Measurements from ENCODE around the gene SYNDIG1L.
"Not testable (repeated sequence)": the region's sequence is repeated elsewhere in the genome, so short reads cannot be mapped to it uniquely, and the experiment has no call there.

The SYNDIG1L gene

GRCh38 chr14:74426202-74426582, at the start of gene SYNDIG1L:
TSS of gene SYNDIG1L (minus strand) at chr14:74426210. CDS start at chr14:74409744, 16,466 bp downstream.
- DNase-seq, result no peak

- no peak for DNase-seq
Measured at GRCh38 chr14:74475678-74476077, 49.7 kb upstream of the SYNDIG1L start.

GRCh38 chr14:74474376-74474775, 48.4 kb upstream of the SYNDIG1L start:
- peak in 1 of 2 experiments; percentile 6 for DNase-seq

- DNase-seq, result no peak
Measured at GRCh38 chr14:74472601-74473000, 46.6 kb upstream of the SYNDIG1L start.

GRCh38 chr14:74469548-74470518, 43.8 kb upstream of the SYNDIG1L start:
- DNase-seq, result no peak

- no peak for DNase-seq
Measured at GRCh38 chr14:74468513-74468912, 42.5 kb upstream of the SYNDIG1L start.

GRCh38 chr14:74465335-74465734, 39.3 kb upstream of the SYNDIG1L start:
- DNase-seq, result no peak

GRCh38 chr14:74464785-74465184, 38.8 kb upstream of the SYNDIG1L start:
- DNase-seq, result no peak

- DNase-seq, result no peak
Measured at GRCh38 chr14:74463697-74464096, 37.7 kb upstream of the SYNDIG1L start.

- DNase-seq, result no peak
Measured at GRCh38 chr14:74462993-74463392, 37.0 kb upstream of the SYNDIG1L start.

- no peak for DNase-seq
Measured at GRCh38 chr14:74459976-74460375, 34.0 kb upstream of the SYNDIG1L start.

- peak in 1 of 2 experiments; percentile 32 for DNase-seq
Measured at GRCh38 chr14:74459289-74459946, 33.4 kb upstream of the SYNDIG1L start.

GRCh38 chr14:74457565-74457895, 31.5 kb upstream of the SYNDIG1L start:
- DNase-seq, result no peak

- no peak for DNase-seq
Measured at GRCh38 chr14:74456684-74457564, 30.9 kb upstream of the SYNDIG1L start.

GRCh38 chr14:74454397-74454796, 28.4 kb upstream of the SYNDIG1L start:
- DNase-seq, result not testable (repeated sequence)

- DNase-seq, result no peak
Measured at GRCh38 chr14:74444866-74445265, 18.9 kb upstream of the SYNDIG1L start.

- DNase-seq, result no peak
Measured at GRCh38 chr14:74442757-74443156, 16.7 kb upstream of the SYNDIG1L start.

GRCh38 chr14:74441113-74441512, 15.1 kb upstream of the SYNDIG1L start:
- DNase-seq, result no peak

- DNase-seq, result no peak
Measured at GRCh38 chr14:74438351-74438915, 12.4 kb upstream of the SYNDIG1L start.

- no peak for DNase-seq
Measured at GRCh38 chr14:74437496-74438053, 11.6 kb upstream of the SYNDIG1L start.

GRCh38 chr14:74434294-74434693, 8.3 kb upstream of the SYNDIG1L start:
- no peak for DNase-seq

GRCh38 chr14:74429991-74430390, 4.0 kb upstream of the SYNDIG1L start:
- no peak for DNase-seq

Data from NCI-H446 (cell line).